Activated CD8-positive, alpha-beta memory T cell treated with anti-CD3 and anti-CD28 coated beads, Interleukin-2, amount 50 U/mL, for 24 hours (primary cell): ENCODE results near the gene CYB561A3.

ENCODE experiments used
- DNase-seq: peaks from one replicate; pipeline ENCODE4 v3.0.0-alpha.2; 2020; ENCODE audit errors: extremely low read depth

The CYB561A3 gene

DNA sequence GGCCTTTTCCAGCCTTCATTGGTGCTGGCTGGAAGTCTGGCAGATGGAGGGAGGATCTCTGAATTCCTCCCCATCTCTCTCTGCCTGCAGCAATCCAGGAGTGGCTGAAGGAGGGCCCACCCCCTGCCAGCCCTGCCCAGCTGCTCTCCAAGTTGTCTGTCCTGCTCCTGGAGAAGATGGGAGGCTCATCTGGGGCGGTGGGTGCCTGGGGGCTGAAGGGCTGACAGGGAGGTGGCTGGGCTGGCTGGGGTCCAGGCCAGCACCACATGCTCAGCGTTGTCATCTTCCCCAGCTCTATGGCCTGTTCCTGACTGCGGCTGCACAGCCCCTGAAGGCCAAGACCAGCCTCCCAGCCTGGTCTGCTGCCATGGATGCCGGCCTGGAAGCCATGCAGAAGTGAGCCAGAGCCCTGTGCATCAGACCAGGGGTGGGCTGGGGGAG, 16.5 kb downstream of the CYB561A3 start:
- no peak for DNase-seq

- no peak for DNase-seq
These were observed 17.6 kb downstream of the CYB561A3 start for GRCh38 chr11:61343792-61344745.

- no peak for DNase-seq
These were observed 19.4 kb downstream of the CYB561A3 start for GRCh38 chr11:61342207-61342803.

GRCh38 chr11:61341706-61342105, 20.0 kb downstream of the CYB561A3 start:
- DNase-seq, result no peak

DNA sequence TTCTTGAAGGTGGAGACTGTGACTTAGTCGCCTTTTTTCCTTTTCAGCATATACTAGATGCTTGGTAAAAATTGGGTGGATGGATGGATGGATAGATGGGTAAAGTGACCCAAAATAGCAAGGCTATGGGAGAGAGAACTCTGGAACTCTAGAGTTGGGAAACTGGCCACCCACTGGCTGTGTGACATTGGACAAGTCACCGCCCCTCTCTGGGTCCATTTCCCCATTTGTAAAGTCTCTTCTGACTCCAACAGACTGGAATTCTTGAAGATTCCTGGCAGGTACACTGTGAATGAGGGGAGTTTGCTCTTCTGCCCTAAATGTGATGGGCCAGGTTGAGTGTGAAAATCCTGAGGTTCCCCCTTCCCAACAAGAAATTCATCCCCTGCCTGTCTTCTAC, 20.7 kb downstream of the CYB561A3 start:
- no peak for DNase-seq

DNA sequence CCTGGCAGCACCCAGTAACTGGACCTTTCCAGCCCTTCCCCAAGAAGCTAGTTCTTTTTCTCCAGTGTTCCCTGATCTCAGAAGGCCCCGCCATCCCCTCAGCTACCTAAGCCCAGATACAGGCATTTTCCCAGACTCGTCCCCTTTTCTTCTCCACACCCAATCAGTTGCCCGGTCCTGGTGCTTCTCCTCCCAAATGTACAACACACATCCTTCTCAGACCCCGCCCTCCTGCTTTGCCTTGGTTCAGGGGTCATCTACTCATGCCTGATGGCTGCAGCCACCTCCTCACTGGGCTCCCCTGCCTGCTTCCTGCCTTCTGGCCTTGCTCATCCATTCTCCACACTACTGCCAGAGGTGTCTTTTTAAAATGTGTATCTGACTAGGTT, 22.2 kb downstream of the CYB561A3 start:
- DNase-seq, result no peak

- DNase-seq, result no peak
These were observed 22.7 kb downstream of the CYB561A3 start for GRCh38 chr11:61338783-61339489.

GRCh38 chr11:61337706-61338470, 23.8 kb downstream of the CYB561A3 start:
- DNase-seq, result no peak

DNA sequence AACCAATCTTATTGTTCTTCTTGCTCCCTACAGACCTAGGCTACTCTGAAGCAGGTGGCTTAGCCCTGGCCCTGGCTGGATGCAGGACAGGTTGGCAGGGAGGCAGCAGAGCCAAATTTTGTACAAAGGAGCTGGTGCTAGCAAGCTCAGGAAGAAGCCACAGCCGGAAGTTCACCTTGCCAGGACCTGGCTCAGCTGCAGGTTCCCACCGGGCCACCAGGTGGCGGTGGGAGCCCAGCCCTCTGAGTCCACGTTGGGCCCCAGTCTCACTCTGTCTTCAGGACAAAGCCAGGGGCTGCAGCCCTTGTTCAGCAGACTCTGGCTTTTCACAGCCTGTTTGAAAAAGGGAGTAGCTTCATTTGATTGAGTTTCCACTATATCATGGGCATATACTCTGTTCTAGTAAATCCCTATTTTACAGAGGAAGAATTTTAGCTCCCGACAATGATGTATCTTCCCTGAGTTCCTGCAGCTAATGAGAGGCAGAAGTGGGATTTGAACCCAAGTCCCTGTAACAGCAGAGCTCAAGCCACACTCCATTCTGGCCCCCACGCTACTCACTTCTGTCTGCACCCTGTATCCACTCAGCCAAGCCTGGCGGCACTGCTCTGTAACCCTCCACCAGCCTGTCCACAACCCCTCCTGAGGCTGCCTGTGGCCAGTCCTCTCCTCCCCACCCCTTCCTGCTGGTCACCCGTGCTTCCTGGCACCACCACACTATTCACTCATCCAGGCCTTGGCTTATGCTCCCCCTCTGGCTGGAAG, 25.3 kb downstream of the CYB561A3 start:
- peak; percentile 52 for DNase-seq

GRCh38 chr11:61335355-61335710, 26.3 kb downstream of the CYB561A3 start:
- DNase-seq, result no peak

GRCh38 chr11:61334434-61335354, 27.0 kb downstream of the CYB561A3 start:
- DNase-seq, result no peak

- DNase-seq, result no peak
These were observed 27.9 kb downstream of the CYB561A3 start for GRCh38 chr11:61333550-61334433.

DNA sequence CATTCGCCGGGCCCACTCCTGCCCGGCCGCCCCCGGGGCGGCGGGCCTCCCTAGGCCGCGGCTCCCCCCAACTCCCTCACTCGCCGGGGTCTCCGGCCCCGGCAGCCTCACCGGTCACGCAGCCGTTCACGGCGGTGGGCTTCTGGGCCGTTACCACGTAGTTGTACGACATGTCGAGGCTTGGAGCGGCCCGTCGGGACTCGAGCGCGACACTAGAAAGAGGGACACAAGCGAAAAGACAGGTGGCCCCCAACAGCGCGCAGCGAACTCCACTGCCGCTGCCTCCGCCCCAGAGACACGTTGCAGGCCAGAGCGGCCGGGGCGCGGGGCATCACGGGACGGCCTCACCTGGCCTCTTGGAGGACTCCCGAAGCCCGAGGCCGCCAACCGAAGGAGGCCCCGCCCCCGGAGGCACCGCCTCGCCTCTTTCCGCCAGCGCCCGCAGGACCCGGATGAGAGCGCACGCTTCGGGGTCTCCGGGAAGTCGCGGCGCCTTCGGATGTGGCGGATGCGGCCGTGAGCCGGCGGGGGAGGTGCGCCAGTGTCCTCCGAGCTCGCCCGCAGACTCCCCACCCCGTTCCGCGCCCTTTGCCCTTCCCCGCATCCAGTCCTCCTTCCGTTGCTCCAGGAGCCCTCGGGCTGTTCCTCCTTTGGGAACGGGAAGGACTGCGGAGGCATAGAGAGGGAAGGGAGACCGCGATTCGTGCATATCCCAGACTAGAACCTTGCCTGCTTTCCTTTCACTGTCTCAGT, 28.7 kb downstream of the CYB561A3 start, which contains the start of the genes DDB1 and TKFC:
Gene DDB1, minus strand, starts transcription at position 309 of the 753 bp plus-strand sequence. Its CDS starts 137 bp downstream, at position 172.
Gene TKFC, plus strand, starts transcription at position 432 of the 753 bp plus-strand sequence. CDS start 1,501 bp downstream, outside the sequence.
- peak; percentile 88 for DNase-seq

GRCh38 chr11:61332281-61332796, 29.3 kb downstream of the CYB561A3 start:
- no peak for DNase-seq

DNA sequence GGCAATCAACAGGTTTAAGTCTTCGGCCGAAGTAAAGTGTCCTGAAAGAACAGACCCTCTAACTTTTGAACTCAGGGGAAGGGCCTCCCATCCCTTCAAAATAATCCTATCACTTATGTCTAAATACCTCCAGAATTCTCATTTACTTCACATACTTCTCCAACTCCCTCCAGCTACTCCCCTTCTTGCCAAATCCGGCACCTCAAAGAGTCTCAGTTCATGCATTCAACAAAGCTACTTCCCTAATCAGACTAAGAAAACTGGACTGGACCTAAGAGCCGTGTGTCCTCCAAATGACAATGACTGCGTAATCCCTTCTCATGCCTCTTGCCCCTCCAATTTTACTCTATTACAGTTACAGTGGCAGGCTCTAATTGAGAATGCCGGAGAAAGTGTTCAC, 30.0 kb downstream of the CYB561A3 start:
- no peak for DNase-seq

GRCh38 chr11:61329871-61330270, 31.8 kb downstream of the CYB561A3 start:
- DNase-seq, result no peak

GRCh38 chr11:61328351-61328750, 33.3 kb downstream of the CYB561A3 start:
- no peak for DNase-seq

DNA sequence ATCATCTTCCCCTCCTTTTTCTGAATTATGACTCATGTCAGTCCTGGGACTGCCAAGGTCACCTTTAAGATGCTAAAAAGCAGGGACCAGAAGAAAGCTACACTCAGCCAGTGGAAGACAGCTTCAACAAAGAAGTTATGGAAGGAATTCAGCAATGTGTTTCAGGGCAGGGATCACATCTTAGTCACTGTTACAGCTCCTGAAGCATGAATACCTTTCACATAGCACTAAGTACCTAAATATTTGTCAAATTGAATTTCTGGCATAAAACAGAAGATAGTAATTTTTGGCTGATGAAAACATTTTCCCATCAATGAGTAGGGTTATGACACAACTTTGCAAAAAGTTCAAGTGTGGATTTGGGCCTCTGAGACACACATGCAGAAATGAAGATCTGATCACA, 34.0 kb downstream of the CYB561A3 start:
- DNase-seq, result no peak
